Measurements from ENCODE around the gene CCNL2.
"Not testable (repeated sequence)": the region's sequence is repeated elsewhere in the genome, so short reads cannot be mapped to it uniquely, and the experiment has no call there.

The CCNL2 gene

DNA sequence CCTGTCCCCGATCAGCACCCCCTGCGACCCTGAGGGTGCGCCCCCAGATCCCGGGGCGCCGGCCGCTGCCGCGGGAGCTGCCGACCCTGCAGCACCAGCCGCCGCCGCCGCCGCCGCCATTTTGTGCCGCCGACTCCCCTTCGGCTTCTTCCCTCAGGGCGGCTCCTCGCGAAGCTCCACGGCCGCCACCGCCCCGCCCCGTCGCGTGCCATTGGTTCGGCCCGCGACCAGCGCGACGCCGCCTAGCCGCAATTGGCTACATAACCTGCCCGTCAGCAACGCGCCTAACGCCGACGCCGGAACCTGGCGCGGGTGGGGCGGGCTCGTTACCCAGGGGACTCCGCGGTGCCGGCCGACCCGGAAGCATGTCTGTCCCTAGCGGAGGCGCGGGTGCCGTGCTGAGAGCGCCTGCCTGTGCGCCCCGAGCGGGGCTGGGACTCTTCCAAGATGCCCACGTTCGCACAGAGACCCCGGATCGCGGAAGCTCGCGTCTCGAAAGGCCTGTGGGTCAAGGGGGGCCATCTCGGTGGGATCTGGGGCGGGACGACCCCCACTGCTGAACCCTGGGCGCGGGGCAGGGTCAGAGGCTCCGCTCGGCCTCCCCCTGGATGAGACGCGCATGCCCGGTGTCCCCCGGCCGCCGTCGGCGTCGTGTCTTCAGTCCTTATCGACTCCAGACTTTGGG lies at the start of gene CCNL2:
TSS of gene CCNL2 (minus strand) at position 149 of the 685 bp plus-strand sequence. CDS start at position 120, 29 bp downstream.
- DNase-seq (ENCODE audit: low spot score), result peak; percentile 99

DNA sequence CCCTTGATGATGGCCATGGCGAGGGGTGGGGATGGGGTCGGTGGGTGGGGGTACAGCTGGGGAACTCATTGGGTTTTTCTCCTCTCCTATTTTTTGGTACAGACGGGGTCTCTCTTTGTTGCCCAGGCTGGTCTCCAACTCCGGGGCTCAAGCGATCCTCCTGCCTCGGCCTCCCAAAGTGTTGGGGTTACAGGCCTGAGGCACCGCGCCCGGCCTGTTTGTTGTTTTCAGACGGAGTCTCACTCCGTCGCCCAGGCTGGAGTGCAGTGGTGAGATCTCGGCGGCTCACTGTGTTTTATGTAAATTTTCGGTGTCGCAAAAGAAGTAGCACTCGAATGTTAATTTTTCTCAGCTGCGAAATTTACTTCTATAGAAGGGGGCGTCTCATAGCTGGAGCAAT lies 47.5 kb upstream of the CCNL2 start:
- DNase-seq (ENCODE audit: low spot score), result not testable (repeated sequence)

DNA sequence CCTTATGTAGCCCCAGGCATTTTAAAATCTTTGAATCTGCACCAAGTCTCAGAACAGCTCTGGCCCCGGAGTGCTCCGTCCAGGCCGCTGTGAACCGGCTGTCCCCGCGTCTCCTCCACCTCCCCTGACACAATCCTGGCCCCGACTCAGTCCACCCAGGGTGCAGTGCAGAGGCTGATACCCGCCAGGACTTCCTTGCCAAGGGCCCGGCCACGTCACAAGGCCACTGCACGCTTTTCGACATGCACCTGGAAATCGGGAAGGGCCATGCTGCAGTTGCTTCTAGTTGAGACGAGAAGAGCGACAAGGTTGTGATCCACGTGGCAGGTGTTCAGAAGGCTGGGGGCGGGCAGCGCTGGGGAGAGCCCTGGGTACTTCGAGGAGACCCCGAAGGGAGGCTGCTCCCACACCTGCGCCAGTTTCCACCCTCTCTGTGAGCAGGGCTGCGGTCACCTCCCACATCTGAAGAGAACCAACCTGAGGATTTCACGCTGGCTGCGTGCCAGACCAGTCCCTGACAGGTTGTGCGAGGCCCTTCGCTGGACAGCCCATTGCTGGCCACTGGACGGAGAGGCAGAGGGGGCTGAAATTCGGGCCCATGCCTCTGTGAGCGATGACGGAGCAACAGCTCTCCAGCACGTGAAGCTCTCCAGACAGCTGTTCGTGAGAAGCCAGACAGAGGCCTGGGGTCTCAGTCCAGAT lies 43.1 kb upstream of the CCNL2 start:
- no peak for DNase-seq (ENCODE audit: low spot score)

DNA sequence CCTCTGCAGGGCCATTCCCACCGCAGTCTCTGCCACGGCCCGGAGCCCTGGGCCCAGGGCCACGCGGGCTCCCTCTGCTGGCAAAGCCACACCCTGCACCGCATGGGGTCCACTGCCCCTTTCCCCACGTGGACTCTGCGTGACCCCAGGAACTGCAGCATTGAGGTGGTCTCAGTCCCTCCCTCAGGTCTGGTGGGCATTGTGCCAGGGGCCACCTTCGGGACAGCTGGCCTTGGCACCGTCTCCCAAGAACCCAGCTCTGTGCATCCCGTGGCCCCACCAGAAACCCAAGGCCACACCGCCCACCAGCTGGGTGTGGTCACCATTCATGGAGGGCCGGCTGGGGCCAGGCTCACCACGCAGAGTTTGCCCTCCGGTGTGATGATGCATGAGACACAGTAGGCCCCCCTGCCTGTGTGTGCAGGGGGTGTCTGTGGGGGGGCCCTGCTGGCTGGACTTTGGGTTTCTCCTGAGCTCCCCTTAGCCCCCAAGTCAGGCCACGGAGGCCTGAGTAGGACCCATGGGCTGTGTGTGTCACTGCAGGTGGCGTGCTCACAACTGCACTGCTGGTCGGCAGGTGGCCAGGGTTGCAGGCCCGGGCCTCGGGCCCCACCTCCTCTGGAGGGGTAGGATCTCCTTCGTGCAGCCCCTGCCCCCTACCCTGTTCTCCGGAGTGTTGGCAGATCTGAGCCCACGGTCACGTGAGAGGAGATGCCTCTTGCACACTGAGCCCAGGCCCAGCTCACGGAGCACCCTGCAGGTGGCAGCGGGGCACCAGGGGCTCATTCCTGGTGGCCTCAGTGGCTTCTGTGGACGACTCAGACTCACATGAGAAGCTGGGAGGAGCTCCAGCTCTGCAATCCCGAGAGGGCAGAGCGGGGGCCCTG lies 42.1 kb upstream of the CCNL2 start:
- peak; percentile 39 for DNase-seq (ENCODE audit: low spot score)

DNA sequence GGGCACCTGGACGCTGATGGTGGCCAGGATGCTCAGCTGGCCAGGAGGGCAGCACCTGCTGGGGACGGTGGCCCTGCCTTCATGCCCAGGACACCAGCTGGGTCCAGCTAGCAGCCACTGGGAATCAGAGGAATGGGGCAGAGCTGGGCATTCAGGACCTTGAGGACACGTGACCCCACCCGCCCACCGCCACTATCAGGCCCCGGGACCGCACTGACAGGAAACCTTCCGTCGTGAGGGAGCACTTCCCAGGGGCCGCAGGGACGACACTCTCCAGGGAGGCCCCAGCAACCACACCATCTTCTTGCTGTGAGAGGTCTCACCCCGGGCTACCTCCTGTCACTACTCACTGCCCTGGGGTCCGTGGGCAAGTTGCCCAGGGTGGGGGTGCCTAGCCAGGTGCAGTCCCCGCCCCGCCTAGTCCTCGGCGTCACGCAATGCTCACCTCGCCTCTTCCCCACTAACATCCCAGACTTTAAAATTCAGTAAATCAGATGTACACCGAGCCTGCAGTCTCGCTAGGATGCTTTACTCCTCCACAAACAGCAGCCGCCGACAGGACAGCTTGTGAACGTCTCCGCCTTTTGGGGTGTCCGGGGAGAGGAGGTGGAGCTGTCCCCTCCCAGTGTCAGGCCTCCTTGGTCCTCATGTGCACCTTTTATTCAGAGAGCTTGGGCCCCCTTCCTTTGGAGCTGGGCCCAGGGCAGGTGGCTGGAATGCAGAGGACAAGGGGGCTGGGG lies 41.3 kb upstream of the CCNL2 start:
- no peak for DNase-seq (ENCODE audit: low spot score)

DNA sequence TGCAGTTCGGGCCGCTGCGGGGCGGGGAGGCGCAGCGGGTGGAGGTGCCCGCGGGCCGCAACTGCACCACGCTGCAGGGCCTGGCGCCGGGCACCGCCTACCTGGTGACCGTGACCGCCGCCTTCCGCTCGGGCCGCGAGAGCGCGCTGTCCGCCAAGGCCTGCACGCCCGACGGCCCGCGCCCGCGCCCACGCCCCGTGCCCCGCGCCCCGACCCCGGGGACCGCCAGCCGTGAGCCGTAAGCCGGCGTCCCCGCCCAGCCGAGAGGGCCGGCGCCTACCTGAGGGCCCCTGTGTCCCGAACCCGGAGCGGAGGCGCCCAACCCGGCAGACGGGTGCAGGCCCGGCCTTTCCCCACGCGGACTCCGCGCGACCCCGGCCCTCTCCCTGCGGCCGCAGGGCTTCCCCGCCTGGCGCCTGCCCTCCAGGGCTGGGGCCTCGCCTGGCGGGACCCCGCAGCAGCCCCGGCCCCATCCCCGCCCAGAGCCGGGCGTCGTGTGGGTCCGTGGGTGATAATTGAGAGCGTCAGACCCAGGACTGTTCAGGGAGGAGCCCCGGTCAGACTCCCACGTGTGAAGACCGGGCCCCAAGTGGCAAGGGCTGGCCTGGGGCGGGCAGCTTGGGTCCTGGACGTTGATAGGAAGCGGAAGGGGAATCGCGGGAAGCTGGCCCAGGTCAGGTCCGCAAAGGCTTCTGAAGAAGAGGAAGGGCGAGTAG lies 40.6 kb upstream of the CCNL2 start:
- DNase-seq (ENCODE audit: low spot score), result no peak

DNA sequence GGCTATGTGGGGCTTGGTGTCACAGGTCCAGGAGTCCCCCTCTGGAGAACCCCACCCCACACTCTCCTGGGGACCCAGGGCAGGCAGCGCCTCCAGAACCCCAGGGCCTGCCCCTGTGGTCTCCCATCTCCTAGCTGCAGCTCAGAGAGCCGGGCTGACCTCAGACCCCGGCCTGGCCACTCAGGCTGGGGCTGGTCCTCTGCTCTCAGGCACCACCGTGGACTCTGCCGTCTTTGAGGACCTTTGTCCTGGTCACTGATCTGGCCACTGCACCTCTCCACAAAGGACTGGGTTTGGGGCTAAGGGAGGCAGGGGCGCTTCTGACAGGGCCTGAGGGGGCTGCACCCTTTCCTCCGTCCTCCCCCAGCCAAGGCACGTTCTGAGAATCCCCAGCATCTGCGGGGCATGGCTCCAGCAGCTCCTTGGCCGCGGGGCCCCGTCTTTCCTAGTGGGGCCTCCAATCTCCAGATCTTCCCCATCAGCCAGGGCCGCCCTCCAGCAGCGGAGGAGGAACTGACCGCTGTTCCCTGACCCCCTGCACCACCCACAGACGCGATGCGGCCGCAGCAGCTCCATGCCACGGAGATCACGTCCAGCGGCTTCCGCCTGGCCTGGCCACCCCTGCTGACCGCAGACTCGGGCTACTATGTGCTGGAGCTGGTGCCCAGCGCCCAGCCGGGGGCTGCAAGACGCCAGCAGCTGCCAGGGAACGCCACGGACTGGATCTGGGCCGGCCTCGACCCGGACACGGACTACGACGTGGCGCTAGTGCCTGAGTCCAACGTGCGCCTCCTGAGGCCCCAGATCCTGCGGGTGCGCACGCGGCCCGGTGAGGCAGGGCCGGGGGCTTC lies 39.6 kb upstream of the CCNL2 start:
- DNase-seq (ENCODE audit: low spot score), result no peak

DNA sequence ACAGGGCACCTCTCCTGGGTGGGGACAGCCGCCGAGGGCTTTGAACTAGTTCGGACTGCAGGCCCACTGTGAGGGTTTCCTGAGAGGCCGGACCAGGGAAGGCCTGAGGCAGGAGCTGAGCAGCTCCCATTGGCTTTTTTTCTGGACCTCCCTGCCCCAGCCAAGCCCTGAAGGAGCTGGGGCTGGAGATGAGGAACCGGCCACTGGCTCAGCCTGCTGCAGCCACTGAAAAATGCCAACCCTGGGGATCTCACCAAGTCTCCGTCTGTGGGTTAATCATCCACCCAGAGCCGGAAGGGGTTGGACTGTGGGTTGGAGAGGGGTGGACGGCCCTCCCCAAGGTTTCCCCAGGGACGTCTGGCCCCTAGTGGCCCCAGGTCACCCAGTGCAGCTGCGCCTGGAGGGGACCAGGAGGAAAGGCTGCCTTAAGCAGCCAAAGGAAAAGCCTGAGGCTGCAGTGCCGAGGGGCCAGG lies 38.8 kb upstream of the CCNL2 start:
- no peak for DNase-seq (ENCODE audit: low spot score)

DNA sequence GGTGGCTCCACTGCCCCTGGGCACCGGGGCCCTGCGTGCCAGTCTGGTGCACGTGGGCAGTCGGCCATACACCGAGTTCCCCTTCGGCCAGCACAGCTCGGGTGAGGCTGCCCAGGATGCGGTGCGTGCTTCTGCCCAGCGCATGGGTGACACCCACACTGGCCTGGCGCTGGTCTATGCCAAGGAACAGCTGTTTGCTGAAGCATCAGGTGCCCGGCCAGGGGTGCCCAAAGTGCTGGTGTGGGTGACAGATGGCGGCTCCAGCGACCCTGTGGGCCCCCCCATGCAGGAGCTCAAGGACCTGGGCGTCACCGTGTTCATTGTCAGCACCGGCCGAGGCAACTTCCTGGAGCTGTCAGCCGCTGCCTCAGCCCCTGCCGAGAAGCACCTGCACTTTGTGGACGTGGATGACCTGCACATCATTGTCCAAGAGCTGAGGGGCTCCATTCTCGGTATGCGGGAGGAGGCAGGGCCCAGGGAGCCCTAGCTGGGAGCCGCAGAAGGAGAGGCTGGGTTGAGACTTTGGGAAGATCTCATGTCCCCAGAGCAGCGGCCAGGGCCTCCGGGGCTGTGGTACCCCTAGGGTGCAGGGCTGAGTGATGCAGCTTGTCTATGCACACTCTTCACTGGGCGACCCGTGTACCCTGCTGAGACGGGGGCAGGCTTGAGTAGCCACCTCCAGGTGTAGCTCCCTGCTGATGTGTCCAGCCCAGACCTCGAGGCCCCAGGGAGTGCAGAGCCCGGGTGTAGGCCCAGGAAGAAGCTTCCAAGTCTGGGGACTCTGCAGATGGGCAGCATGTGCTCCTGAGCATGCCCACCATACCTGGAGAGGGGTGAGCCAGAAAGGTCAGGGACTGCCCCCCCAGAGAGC lies 38.1 kb upstream of the CCNL2 start:
- no peak for DNase-seq (ENCODE audit: low spot score)

DNA sequence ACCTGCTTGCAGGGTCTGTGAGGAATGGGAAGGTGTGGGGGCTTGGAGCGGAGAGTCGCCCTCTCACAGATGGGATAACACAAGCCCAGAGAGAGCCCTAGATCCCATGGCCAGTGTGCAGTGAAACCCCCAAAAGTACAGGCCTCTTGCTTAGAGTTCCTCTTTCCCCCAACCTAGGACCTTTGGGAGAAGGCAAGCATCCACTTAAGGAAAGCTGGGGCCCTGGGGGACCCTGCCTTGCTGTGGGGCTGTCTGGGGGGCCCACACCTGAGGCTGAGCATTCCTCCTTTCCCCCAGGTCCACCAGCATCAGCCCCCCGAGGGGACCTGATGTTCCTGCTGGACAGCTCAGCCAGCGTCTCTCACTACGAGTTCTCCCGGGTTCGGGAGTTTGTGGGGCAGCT lies 37.5 kb upstream of the CCNL2 start:
- DNase-seq (ENCODE audit: low spot score), result no peak

DNA sequence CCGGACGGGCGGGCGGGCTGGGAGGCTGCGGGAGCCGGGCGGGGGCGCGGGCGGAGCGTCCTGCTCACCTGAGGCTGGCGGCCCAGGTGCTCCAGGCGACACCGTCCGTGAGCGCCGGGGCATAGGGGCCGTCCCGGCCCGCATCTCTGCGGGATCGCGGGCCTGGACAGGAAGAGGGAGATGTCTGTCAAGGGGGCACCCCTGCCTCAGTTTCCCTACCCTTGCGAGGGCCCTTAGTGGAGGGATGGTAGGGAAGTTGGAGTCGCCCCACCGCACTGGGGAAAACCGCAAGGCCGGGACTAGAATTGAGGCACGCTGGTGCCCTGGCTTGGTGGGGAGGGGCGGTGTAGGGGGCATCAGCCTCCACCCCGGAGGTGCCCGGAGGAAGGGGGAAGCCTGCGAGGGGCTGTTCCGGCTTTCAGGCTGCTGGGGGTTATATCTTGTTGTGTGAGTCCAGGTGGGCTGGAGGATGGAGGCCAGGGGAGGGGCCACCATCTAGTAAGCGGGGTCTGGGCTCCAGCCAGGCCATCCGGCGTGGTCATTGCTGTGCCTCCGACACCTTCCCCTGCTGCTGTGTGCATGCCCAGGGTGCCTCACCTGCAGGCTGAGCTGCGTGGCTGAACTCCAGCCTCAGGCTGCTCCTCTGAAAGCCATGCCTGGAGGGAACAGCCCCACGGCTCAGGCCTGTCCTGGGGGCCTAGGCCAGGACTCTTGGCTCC lies 36.9 kb upstream of the CCNL2 start:
- no peak for DNase-seq (ENCODE audit: low spot score)

DNA sequence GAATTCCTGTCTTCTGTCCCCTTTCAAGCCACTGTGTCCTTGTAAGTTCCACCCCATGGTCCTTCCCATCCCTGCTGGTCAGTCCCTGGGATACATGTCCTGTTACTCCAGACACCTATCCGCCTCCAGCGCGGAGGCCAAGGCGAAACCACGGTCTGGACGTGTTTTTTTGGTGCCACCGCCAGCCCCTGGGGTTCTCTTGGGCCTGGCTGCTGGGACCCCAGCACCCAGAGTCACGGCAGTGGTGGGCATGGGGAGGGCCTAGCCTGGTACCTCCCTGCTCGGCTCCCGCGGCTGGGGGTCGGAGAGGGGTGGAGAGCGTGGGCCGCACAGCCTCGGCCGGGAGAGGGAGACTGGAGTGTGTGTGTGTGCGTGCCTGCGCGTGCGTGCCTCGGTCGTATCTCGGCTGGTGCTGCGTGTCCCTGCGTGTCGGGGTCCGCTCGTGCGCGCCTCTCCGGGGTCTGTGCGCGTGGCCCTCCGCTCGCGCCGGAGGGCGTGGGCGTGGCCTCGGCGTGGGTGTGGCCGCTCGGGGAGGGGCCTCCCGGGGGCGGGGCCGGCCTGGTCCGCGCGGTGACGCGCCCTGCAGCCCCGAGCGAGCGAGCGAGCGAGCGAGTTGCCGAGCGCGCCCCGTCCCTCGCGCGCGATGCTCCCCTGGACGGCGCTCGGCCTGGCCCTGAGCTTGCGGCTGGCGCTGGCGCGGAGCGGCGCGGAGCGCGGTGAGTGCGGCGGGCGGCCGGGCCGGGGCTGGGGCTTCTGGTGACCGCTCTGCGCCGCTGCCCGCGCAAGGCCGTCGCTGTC lies 36.2 kb upstream of the CCNL2 start, which contains the start of gene VWA1:
TSS of gene VWA1 (plus strand) at position 585 of the 798 bp plus-strand sequence. CDS start at position 644, 59 bp downstream.
- DNase-seq (ENCODE audit: low spot score), result peak; percentile 27

DNA sequence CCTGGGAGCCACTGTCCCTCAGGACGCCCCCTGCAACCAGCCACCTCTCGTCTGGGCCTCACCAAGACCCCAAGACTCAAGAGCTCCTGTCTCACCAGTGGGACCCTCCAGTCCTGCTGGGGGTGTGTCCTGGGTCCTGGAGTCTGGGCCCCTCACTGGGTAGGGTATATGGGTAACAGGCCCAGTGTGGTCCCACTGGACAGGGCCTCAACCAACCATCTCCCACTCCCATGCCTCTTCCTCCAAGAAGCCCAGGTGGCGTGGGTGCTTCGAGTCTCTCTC lies 35.6 kb upstream of the CCNL2 start:
- no peak for DNase-seq (ENCODE audit: low spot score)

DNA sequence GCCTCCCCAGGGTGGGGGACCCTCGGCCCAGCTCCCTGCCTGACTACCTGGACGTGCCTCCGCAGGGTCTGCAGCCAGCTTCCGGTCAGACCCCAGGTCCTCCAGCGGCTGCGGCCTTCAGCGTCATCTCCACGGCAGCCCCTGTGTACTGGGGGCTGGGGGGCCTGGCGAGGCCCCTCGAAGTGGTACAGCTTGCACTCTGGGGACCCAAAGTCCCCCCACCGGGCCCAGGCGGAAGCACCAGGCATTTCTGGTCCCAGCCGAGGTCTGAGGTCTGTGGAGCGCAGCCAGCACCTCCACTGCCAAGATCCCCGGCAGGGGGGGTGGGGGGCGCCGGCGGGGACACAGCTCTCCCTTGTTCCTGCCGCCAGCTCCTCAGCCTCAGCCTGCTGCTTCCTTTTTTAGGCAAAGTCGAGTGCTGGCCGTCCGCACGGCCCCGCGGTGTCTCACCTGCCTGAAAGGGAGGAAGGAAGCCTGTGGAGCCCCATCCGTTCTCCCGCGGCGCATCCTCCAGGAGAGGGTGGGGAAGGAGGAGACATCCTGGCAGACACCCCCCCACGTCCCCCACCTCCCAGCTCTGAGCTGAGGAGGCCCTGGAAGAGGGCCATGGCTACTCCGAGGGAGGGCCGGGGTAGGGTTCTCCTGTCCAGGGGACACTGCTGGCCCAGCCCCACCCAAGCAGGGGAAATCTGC lies 35.1 kb upstream of the CCNL2 start:
- no peak for DNase-seq (ENCODE audit: low spot score)

DNA sequence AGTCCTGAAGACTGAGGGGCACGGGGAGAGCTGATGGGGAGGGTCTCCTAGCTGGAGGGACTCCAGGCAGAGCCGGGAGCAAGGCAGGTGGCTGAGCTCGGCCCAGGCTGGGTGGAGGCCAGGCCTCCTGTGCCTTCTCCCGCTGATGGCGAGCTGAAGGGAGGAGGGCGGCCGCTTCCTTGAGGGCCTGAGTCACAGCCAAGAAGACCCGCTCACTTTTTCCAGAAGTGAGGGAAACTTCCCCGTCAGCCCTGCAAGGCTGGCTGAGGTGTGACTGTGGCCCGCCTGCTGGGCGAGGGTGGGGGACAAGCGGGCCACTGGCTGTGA lies 34.6 kb upstream of the CCNL2 start:
- no peak for DNase-seq (ENCODE audit: low spot score)

DNA sequence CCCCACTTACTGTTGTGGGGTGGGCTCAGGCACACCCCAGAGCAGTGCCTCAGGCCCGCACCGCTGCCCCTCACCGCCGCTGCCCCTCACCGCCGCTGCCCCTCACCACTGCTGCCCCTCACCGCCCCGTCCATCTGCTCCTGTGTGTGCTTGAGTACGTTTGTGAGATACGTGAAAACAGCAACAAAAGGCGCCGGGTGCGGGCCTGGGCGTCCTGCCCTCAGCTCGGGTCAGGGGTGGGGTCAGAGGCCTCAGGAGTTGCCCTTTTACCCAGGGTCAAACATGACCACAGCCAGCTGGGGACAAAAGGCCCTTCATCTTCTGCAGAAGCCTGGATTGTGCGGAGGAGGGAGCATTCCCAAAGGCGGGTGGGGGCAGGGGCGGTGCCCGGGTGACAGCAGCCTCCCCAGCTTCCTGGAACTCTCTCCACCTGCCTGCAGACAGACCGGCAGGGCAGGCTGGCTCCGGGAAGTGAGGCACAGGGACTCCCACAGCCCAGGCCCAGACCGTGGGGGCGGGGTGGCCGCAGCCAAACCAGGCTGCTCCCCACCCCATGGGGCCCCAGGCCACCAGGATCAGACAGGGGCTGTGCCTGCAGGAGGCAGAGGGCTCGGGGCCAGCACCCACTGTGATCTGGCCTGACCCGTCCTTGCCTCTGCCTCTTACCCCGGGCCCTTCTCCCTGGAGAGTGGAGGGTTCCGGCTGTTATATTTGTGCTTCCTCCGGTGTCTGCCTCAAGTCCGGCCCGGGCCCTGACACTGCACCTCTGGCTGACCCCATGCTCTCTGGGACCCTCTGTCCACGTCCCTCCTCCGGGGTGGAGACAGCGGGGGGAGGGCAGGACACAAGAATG lies 34.0 kb upstream of the CCNL2 start:
- DNase-seq (ENCODE audit: low spot score), result no peak
